ENCODE results near the gene RNF157.
"Not testable (repeated sequence)": the region's sequence is repeated elsewhere in the genome, so short reads cannot be mapped to it uniquely, and the experiment has no call there.

The RNF157 gene

GRCh38 chr17:76268991-76269981 is 29.0 kb upstream of the RNF157 start:
- Histone ChIP-seq H3K9me3 (ENCODE audit: control insufficient read depth in 5 of 5, low read length in 5 of 5) (no peaks in the 10 kb centered on the region), H3K27me3 (ENCODE audit: control insufficient read depth in 5 of 5, insufficient read depth in 4 of 5, low read length in 5 of 5) (no peaks in the 10 kb centered on the region), H3K9ac (ENCODE audit: low read length in 5 of 5) (peak overlapping the region in 1 of 5 donors; percentile 38), H3K27ac (ENCODE audit: low read depth, low read length) (peak overlapping the region; percentile 72), H3K36me3 (ENCODE audit: control insufficient read depth in 5 of 5, insufficient read depth in 5 of 5, low read length in 5 of 5) (peaks cover 0 to 21% (median 13%) of the 10 kb centered on the region in 5 donors), H3K4me1 (ENCODE audit: control insufficient read depth in 5 of 5, insufficient read depth in 5 of 5, low read length in 5 of 5) (peaks cover 9 to 80% (median 71%) of the 10 kb centered on the region in 5 donors), H3K4me3 (ENCODE audit: low read depth in 1 of 5, low read length in 5 of 5) (no peak overlapping the region)

DNA sequence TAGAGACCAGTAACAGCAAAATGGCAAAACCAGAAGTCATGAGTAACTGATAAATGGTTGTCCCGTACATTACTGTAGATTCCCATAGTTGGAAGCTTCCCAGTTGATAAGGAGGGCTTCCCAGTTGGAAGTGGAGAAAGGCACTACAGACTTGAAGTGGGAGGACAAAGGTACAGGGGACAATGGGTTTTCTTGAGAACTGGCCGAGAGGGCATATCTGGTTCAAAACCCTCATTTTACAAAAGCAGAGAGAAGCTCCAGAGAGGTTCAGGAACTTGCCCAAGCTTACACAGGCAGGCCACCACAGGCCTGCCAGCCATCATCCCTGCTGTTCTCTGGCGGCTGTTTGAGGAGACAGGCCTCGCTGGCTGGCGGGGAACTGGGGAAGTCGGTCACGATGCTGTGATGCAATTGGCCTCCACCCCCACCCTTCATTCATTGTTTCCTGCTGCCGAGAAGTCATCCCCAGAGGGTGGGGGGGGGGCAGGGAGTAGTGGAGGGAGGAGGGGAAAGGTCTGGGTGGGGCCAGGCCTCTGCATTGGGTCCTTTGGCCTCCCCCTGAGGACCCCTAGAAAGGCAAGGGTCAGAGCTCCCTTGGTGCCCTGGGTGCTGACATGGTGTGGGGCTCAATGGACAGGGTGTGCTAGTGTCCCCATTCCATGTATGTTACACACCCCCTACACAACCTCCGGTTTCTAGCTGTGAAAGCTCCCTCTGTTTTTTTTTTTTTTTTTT is 27.9 kb upstream of the RNF157 start:
- H3K27ac ChIP-seq (ENCODE audit: low read depth, low read length), result peak overlapping the region; percentile 72
- H3K9ac ChIP-seq (ENCODE audit: low read length in 5 of 5), result peak overlapping the region in 3 of 5 donors; percentile 48 to 73 (median 59)
- peaks cover 0 to 21% (median 13%) of the 10 kb centered on the region in 5 donors for H3K36me3 ChIP-seq (ENCODE audit: control insufficient read depth in 5 of 5, insufficient read depth in 5 of 5, low read length in 5 of 5)
- H3K9me3 ChIP-seq (ENCODE audit: control insufficient read depth in 5 of 5, low read length in 5 of 5), result no peaks in the 10 kb centered on the region
- H3K27me3 ChIP-seq (ENCODE audit: control insufficient read depth in 5 of 5, insufficient read depth in 4 of 5, low read length in 5 of 5), result no peaks in the 10 kb centered on the region
- H3K4me3 ChIP-seq (ENCODE audit: low read depth in 1 of 5, low read length in 5 of 5), result peak overlapping the region in 1 of 5 donors; percentile 1
- peaks cover 8 to 70% (median 67%) of the 10 kb centered on the region in 5 donors for H3K4me1 ChIP-seq (ENCODE audit: control insufficient read depth in 5 of 5, insufficient read depth in 5 of 5, low read length in 5 of 5)

DNA sequence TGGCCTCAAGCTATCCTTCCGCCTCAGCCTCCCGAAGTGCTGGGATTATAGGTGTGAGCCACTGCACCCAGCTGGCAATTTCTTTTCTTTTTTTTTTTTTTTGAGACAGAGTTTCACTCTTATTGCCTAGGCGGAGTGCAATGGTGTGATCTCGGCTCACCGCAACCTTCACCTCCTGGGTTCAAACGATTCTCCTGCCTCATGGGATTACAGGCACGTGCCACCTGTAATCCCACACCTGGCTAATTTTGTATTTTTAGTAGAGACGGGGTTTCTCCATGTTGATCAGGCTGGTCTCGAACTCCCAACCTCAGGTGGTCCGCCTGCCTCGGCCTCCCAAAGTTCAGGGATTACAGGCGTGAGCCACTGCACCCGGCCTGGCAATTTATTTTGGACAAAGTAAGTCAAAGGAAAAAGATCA is 27.3 kb upstream of the RNF157 start:
- Histone ChIP-seq H3K9ac (ENCODE audit: low read length in 5 of 5) (peak overlapping the region in 2 of 5 donors; percentile 59 to 80), H3K36me3 (ENCODE audit: control insufficient read depth in 5 of 5, insufficient read depth in 5 of 5, low read length in 5 of 5) (peaks cover 0 to 21% (median 13%) of the 10 kb centered on the region in 5 donors), H3K27ac (ENCODE audit: low read depth, low read length) (peak overlapping the region; percentile 81), H3K4me1 (ENCODE audit: control insufficient read depth in 5 of 5, insufficient read depth in 5 of 5, low read length in 5 of 5) (peaks cover 8 to 70% (median 65%) of the 10 kb centered on the region in 5 donors)
- not testable (repeated sequence) for H3K4me3 ChIP-seq (ENCODE audit: low read depth in 1 of 5, low read length in 5 of 5); H3K27me3 ChIP-seq (ENCODE audit: control insufficient read depth in 5 of 5, insufficient read depth in 4 of 5, low read length in 5 of 5); H3K9me3 ChIP-seq (ENCODE audit: control insufficient read depth in 5 of 5, low read length in 5 of 5)

DNA sequence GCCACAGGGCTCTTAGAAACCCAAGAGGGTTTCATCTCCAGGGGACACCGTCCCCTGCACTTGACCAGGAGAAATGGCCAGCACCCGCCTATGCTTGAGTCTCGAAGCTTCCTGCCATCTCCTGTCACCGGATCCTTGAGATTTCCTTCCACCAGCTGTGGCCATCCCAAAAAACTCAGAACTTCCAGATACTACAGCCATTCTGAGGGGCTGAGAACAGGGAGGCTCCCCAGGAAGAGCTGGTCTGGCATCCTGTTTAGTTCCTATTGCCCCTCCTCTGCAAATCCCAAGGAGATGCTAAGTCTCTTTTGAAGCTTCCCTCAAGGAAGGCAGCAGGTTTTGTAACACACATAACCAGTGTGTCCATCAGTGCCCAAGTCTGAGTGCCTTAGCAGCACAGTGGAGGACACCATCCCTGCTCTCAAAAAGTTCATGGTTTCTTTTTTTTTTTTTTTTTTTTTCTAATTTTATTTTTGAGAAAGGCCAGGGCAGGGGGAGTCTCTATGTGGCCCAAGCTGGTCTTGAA is 26.8 kb upstream of the RNF157 start:
- Histone ChIP-seq H3K27ac (ENCODE audit: low read depth, low read length) (peak overlapping the region; percentile 81), H3K27me3 (ENCODE audit: control insufficient read depth in 5 of 5, insufficient read depth in 4 of 5, low read length in 5 of 5) (no peaks in the 10 kb centered on the region), H3K4me1 (ENCODE audit: control insufficient read depth in 5 of 5, insufficient read depth in 5 of 5, low read length in 5 of 5) (peaks cover 8 to 70% (median 65%) of the 10 kb centered on the region in 5 donors), H3K4me3 (ENCODE audit: low read depth in 1 of 5, low read length in 5 of 5) (peak overlapping the region; percentile 73 to 85 (median 81)), H3K9me3 (ENCODE audit: control insufficient read depth in 5 of 5, low read length in 5 of 5) (no peaks in the 10 kb centered on the region), H3K36me3 (ENCODE audit: control insufficient read depth in 5 of 5, insufficient read depth in 5 of 5, low read length in 5 of 5) (peaks cover 0 to 21% (median 13%) of the 10 kb centered on the region in 5 donors), H3K9ac (ENCODE audit: low read length in 5 of 5) (peak overlapping the region in 4 of 5 donors; percentile 59 to 86 (median 82))

- no peaks in the 10 kb centered on the region for H3K27me3 ChIP-seq (ENCODE audit: control insufficient read depth in 5 of 5, insufficient read depth in 4 of 5, low read length in 5 of 5)
- H3K36me3 ChIP-seq (ENCODE audit: control insufficient read depth in 5 of 5, insufficient read depth in 5 of 5, low read length in 5 of 5), result peaks cover 0 to 21% (median 13%) of the 10 kb centered on the region in 5 donors
- H3K27ac ChIP-seq (ENCODE audit: low read depth, low read length), result peak overlapping the region; percentile 81
- H3K4me3 ChIP-seq (ENCODE audit: low read depth in 1 of 5, low read length in 5 of 5), result peak overlapping the region; percentile 73 to 85 (median 81)
- peak overlapping the region; percentile 44 to 86 (median 80) for H3K9ac ChIP-seq (ENCODE audit: low read length in 5 of 5)
- no peaks in the 10 kb centered on the region for H3K9me3 ChIP-seq (ENCODE audit: control insufficient read depth in 5 of 5, low read length in 5 of 5)
- peaks cover 8 to 66% (median 58%) of the 10 kb centered on the region in 5 donors for H3K4me1 ChIP-seq (ENCODE audit: control insufficient read depth in 5 of 5, insufficient read depth in 5 of 5, low read length in 5 of 5)
These were observed 26.1 kb upstream of the RNF157 start for GRCh38 chr17:76266244-76266938.

DNA sequence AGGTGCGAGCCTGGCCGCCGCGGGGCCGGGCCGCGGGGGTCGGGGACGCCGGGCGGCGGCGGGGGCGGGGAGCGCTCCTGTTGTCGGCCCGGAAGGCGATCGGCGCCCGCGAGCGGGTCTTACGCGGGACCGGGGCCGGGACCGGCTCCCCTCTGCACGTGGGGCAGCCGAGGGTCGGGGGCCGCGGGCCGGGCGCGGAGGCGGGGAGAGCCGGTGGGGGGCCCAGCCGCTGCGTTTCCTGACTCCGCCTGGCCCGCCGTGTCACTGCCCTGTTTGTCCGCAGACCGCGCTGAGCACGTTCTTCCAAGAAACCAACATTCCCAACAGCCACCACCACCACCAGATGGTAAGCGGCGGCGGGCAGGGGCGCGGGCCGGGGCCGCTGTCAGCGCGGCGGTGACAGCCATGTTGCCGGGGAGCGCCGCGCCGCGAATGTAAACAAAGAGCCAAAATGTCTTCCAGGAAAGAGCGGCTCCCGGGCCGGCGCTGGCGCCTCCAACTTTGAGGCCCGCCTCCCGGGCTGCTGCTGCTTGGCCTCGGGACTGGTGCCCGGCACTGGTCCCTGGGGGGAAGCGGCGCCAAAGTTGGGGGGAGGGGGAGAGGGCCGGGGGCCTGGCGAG is 25.4 kb upstream of the RNF157 start:
- Histone ChIP-seq H3K27me3 (ENCODE audit: control insufficient read depth in 5 of 5, insufficient read depth in 4 of 5, low read length in 5 of 5) (no peaks in the 10 kb centered on the region), H3K4me3 (ENCODE audit: low read depth in 1 of 5, low read length in 5 of 5) (peak overlapping the region in 4 of 5 donors; percentile 73 to 85 (median 83)), H3K27ac (ENCODE audit: low read depth, low read length) (peak overlapping the region; percentile 81), H3K4me1 (ENCODE audit: control insufficient read depth in 5 of 5, insufficient read depth in 5 of 5, low read length in 5 of 5) (peaks cover 8 to 60% (median 51%) of the 10 kb centered on the region in 5 donors), H3K9me3 (ENCODE audit: control insufficient read depth in 5 of 5, low read length in 5 of 5) (no peaks in the 10 kb centered on the region), H3K36me3 (ENCODE audit: control insufficient read depth in 5 of 5, insufficient read depth in 5 of 5, low read length in 5 of 5) (peaks cover 0 to 18% (median 11%) of the 10 kb centered on the region in 5 donors), H3K9ac (ENCODE audit: low read length in 5 of 5) (peak overlapping the region in 4 of 5 donors; percentile 59 to 86 (median 74))

- Histone ChIP-seq H3K36me3 (ENCODE audit: control insufficient read depth in 5 of 5, insufficient read depth in 5 of 5, low read length in 5 of 5) (peaks cover 0 to 14% (median 9%) of the 10 kb centered on the region in 5 donors), H3K27ac (ENCODE audit: low read depth, low read length) (peak within 1 kb of the TSS; percentile 81), H3K9me3 (ENCODE audit: control insufficient read depth in 5 of 5, low read length in 5 of 5) (no peaks in the 10 kb centered on the region), H3K4me3 (ENCODE audit: low read depth in 1 of 5, low read length in 5 of 5) (peak within 1 kb of the TSS; percentile 73 to 85 (median 81)), H3K27me3 (ENCODE audit: control insufficient read depth in 5 of 5, insufficient read depth in 4 of 5, low read length in 5 of 5) (no peaks in the 10 kb centered on the region), H3K4me1 (ENCODE audit: control insufficient read depth in 5 of 5, insufficient read depth in 5 of 5, low read length in 5 of 5) (peaks cover 8 to 65% (median 56%) of the 10 kb centered on the region in 5 donors), H3K9ac (ENCODE audit: low read length in 5 of 5) (peak within 1 kb of the TSS in 4 of 5 donors; percentile 59 to 86 (median 82))
These were observed 24.7 kb upstream of the RNF157 start, which contains the start of gene UBALD2 for GRCh38 chr17:76264755-76265623. UBALD2 (plus strand) TSS chr17:76265348; CDS start chr17:76265506, 158 bp downstream.

DNA sequence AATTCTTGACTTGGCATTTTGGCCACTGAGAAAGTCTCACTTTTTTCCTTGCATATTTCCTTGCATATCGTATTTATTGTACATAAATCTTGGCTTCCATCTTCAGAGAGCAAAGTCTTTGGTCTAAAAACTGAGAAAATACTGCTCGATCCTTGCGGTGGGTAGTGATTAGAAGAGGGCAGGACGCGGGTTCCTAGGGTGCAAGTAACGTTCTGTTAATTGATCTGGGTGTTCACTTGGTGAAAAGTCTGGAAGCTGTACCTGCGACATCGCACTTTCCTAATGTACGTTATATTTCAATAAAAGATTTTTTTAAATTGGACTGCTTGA is 24.1 kb upstream of the RNF157 start:
- Histone ChIP-seq H3K9ac (ENCODE audit: low read length in 5 of 5) (peak overlapping the region in 2 of 5 donors; percentile 24 to 41), H3K4me3 (ENCODE audit: low read depth in 1 of 5, low read length in 5 of 5) (peak overlapping the region in 1 of 5 donors; percentile 28), H3K36me3 (ENCODE audit: control insufficient read depth in 5 of 5, insufficient read depth in 5 of 5, low read length in 5 of 5) (peaks cover 0 to 9% (median 3%) of the 10 kb centered on the region in 5 donors), H3K4me1 (ENCODE audit: control insufficient read depth in 5 of 5, insufficient read depth in 5 of 5, low read length in 5 of 5) (peaks cover 8 to 66% (median 56%) of the 10 kb centered on the region in 5 donors), H3K27ac (ENCODE audit: low read depth, low read length) (peak overlapping the region; percentile 47), H3K9me3 (ENCODE audit: control insufficient read depth in 5 of 5, low read length in 5 of 5) (no peaks in the 10 kb centered on the region), H3K27me3 (ENCODE audit: control insufficient read depth in 5 of 5, insufficient read depth in 4 of 5, low read length in 5 of 5) (no peaks in the 10 kb centered on the region)
